ENCODE measurements around the gene CAMKK2.
A peak's percentile ranks its signal among the peaks of the same experiment; 100 is the strongest.
"Not testable (repeated sequence)": the region's sequence is repeated elsewhere in the genome, so short reads cannot be mapped to it uniquely, and the experiment has no call there.

CAMKK2 gene

GRCh38 chr12:121297435-121297991 lies 1.0 kb upstream of the CAMKK2 start:
- DNase-seq = peak; percentile 21 to 22

GRCh38 chr12:121295746-121296617 lies 527 bp downstream of the CAMKK2 start:
- no peak for DNase-seq

DNA sequence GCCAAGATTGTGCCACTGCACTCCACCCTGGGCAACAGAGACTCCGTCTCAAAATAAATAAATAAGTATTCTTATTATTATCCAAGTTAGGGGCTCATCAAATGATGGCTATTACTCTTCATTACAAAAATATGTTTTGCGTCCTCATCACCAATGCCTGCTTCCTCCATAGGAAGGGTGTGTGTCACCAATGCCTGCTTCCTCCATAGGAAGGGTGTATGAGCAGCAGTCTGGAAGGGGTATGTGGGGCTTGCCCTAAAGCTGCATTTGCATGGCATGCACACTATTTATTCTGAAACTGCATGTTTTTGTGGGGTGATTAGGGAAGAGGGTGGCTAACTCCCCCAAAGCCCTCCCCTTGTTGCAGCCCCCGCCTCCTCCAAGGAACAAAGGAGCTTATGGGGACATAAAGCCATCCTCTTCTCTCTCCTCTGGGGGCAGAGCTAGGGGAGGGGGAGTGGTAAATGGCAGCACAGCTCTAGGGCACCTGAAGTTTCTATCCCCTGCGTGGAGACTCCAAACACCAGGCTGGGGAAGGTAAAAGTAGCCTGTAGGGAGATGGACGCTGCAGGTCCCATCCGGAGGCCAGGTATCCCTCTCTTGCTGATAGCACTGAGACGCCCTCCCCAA lies 1.3 kb downstream of the CAMKK2 start:
- peak in 1 of 2 donors; percentile 23 for DNase-seq

DNA sequence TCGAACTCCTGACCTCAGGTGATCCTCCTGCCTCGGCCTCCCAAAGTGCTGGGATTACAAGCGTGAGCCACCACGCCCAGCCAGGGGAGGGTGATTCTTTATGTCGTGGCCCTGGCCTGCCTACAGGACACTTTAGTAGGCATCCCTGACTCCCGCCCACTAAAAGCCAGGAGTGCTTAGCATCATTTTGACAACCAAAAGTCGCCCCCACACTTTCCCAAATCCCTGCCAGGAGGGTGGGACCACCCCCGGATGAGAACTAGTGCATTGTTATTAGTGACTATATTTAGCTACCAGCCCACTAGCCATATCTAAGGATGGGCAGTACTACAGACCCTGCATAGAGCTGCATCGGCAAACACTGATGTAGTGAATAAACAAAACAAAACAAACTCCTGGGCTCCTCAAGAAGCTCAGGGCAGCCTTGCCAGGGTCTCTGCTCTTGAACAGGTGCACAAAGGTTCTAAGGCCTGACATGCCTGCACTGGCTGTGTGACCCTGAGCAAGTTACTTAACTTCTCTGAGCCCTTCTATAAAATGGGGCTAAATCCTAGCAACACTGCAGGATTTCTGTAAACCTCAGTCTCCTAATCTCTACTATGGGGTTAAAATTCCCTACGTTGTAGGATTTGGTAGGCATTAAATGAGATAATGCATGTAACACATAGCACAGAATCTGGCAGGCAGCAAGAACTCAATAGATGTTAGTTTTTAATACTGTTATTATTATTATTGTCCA lies 2.2 kb downstream of the CAMKK2 start:
- DNase-seq = no peak

DNA sequence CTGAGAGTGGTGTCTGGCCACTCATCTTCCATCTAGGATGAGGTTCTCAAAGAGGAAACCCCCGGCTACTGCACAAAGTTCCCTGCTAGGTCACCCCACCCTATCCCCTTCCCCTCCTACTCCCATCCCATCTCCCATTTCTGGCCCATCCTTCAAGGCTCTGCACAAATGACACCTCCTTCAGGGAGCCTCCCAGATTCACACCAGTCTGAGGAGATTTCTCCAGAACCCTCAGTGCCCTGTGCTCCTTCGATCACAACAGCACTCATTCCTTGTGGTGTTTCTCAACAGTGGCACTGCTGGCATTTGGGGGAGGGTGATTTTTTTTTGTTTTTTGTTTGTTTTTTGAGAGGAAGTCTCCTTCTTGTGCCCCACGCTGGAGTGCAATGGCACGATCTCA lies 2.9 kb downstream of the CAMKK2 start:
- no peak for DNase-seq

DNA sequence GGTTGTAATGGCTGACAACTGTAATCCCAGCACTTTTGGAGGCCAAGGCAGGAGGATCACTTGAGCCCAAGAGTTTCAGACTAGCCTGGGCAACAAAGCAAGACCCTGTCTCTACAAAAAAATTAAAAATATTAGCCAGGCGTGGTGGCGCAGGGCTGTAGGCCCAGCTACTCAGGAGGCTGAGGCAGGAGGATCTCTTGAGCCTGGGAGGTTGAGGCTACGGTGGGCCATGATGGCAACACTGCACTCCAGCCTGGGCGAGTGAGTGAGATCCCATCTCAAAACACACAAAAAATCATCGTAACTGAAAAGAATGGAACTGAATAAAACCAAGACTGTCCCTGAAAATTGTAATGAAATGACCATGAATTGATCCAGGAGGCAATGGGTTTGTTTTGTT lies 6.1 kb downstream of the CAMKK2 start:
- DNase-seq = no peak

DNA sequence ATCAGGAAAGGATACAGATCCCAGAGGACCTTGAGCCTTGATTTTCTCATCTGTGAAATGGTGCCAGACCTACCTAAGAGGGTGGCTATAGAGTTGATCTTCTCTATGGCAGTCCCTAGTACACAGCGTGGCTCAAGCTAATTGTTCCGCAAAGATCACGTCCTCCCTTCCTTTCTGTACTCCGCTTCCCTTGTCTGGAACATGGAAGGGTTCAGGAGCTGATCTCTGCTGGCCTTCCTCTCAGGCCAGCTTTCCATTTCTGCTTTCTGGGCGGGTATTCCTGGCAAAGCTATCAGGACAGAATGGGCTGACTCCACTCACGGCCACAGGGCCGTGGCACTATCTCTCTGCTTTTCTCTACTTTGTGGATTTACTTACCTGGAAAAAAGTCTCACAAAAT lies 6.5 kb downstream of the CAMKK2 start:
- no peak for DNase-seq

GRCh38 chr12:121288986-121289385 lies 7.5 kb downstream of the CAMKK2 start:
- DNase-seq = no peak

DNA sequence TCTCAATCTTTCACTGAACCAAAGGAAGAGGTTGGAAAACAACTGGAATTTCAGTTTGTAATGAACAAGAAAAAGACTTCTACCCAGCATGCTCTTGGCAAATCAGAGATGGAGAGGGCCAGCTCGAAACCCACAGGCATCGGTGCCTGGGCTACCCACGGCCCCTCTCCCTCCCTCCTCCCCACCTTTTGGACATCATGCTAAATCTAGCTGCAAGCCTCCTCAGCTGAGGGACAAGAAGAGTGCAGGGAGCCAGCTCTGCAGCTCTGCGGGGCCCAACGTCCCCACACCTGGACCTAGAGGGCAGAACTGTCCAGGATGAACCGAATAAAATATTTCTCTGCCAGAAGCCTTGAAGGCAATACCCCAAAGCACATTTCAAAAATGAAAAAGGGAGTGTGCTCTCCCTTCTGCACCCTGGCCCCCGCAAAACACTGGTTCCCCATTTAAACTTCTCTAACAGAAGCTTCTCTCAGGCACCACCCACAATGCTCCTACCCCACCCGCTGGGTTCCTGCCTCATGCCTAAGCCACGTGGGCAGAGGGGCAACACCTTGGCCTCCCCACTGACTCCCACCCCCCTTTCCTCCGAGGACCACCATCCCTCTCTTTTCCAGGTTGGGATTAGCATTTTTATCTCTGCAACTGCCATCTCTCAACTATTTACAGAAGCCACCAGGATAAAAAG lies 8.2 kb downstream of the CAMKK2 start:
- DNase-seq = no peak

DNA sequence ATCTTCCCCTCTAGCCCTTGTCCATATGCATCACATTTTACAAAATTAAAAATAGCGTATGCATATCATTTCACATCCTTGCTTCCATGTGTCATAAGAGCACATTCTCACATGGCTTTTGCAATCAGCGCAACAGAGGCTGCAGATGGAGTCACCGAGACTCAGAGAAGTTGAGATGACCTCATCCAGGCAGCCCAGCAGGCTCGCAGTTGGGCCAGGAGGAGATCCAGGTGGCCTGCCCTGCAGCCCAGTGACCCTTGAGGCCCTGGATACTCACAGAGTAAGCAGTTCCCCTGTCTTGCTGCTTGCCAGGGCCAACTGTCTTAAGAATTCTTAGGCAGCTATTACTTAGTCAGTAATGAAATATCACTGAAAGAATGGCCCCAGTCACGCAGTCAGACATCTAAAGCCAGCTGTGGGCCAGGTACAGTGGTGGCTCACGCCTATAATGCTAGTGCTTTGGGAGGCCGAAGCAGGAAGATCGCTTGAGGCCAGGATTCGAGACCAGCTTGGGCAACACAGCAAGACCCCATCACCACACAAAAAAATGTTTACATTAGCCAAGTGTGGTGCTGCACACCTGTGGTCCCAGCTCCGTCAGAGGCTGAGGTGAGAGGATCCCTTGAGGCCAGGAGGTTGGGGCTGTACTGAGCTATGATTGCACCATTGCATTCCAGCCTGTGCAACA lies 9.1 kb downstream of the CAMKK2 start:
- DNase-seq = peak in 1 of 2 donors; percentile 34

- DNase-seq = no peak
Measured at GRCh38 chr12:121285856-121286255, 10.7 kb downstream of the CAMKK2 start.

DNA sequence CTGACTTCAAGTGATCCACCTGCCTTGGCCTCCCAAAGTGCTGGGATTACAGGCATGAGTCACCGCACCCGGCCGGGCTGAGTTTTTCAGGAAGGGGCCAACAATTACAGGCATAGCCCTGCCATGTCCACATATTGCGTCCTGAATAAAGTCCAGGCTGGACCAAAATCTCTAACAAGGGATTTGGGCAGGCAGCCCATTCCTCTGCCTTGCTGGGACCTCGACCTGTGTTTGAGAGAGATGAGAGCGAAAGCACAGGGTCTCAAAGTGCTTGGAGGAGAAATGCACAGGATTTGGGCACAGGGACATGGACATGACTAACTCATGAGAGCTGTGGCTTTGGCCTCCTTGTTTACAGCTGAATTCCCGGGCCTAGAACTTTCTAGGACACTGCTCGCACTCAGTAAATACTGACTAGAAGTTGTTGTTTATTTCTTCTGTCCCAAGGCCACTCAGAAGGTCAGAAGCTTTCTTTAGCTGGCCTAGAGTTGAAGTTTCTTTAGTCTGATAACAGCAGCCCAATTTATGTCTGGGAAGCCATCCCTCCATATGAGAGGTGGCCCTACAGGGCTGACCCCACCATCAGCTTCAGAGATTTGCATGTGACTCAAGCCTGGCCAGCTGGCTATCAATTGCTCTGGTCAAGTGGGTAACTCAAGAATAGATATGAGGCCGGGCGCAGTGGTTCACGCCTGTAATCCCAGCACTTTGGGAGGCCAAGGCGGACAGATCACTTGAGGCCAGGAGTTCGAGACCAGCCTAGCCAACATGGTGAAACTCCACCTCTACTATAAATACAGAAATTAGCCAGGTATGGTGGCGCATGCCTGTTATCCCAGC lies 11.7 kb downstream of the CAMKK2 start:
- DNase-seq = no peak

- no peak for DNase-seq
Measured at GRCh38 chr12:121283841-121284240, 12.7 kb downstream of the CAMKK2 start.

- DNase-seq = no peak
Measured at GRCh38 chr12:121283388-121283787, 13.1 kb downstream of the CAMKK2 start.

DNA sequence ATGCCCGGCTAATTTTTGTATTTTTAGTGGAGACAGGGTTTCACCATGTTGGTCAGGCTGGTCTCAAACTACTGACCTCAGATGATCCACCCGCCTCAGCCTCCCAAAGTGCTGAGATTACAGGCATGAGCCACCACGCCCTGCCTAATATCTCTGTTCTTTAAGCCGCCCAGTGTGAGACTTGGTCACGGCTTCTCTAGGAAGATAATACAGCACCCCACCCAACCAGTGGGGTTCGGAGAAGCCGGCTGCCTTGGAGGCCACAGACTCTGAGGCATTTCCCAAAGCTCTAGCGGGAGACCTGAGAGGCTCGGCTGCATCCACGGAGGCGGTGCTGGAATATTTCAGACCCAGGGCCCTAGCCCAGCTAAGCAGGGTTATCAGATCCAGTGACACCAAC lies 13.6 kb downstream of the CAMKK2 start:
- DNase-seq = not testable (repeated sequence)

DNA sequence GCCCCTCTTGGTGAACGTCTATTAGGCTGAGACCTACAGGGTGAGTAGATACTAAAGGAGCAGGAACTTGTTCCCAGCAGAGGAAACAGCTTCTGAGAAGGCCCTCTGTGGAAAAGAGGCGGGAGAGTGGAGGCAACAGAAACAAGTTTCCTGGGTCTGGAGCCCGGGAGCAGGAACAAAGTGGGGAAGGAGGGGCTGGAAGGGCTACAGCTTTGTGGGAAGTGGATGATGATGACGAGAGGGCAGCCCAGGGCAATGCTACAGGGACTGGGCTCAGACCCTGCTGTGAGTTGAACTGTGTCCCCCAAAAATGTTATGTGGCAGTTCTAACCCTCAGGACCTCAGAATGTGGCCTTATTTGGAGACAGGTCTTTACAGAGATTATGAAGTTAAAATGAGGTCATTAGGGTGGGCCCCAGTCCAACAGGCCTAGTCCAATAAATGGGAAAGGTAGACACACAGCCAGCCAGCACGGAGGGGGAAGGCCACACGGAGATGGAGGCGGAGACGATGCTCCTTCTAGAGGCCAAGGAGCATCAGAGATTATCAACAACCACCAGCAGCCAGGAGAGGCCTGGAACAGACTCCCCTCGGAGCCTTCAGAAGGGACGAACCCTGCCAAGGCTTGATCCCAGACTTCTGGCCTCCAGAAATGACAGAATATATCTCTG lies 14.3 kb downstream of the CAMKK2 start:
- no peak for DNase-seq

- DNase-seq = not testable (repeated sequence)
Measured at GRCh38 chr12:121281116-121281515, 15.4 kb downstream of the CAMKK2 start.

GRCh38 chr12:121280531-121280930 lies 16.0 kb downstream of the CAMKK2 start:
- not testable (repeated sequence) for DNase-seq

DNA sequence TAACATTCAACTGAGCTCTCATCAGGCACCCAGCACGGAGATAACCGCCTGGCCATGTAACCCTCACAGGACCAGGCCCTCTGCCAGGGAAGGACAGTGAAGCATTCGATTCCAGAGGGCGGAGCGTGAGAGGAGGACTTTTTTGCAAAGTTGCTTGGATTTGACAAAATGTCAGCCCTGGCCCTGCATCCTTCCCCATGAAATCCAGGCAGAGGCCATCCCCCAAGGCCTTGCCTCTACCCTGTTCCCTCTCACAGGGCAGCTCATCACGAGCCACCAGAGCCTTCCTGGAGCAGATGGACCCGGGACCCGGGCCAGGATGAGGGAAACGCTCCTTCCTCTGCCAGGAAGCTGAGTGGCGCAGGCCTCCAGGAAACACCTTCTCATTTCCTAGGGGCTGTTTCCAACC lies 17.0 kb downstream of the CAMKK2 start:
- DNase-seq = no peak

DNA sequence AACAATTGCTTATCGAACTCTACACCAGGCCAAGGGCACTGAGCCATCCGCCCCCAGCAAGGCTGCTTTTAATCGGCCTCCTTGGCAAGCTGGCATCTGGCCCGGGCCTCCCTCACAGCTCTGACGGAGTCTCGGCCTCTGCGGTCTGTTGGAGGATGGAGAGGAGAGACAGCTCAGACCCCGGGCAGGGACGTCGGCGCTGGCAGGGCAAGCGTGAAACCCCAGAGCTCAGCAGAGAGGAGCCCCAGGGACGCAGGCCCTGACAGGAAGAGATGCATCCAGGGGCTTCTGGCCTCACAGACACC lies 17.5 kb downstream of the CAMKK2 start:
- no peak for DNase-seq

All from CD4-positive, alpha-beta T cell treated with Interleukin-4 for 1 hour (primary cell).